ENCODE data around the gene FEM1C.

FEM1C gene

DNA sequence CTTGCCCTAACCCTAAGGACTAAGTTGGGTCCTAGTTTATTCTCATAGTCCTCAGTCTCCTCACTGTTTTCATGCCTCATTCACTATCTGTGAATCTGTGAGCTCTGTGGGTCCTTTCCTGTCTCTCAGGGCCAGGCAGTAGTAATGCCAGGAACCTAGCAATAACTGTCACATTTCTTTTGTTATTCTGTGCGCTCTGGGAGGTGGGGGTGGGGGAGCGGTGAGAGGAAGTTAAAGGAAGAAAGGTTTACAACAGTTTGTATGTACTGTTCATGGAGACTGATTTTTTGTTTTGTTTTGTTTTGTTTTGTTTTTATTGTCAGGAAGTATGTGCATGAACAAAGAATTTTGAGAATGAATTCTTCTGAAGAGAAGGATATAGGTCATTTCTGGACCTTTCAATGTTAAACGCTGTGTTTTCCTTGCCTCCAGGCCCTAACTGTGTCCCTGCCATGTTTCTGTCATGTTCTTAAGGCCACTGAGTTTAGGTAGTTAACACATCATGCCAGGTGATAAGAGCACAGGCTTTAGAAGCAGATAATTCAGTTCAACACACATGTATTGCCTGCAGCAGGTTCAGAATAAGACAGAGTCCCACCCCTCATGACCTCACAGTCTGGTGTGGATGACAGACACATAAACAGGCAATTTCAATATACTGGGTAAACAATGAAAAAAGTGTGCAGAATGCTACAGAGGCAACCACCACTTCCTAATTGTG is 13.3 kb upstream of the FEM1C start:
- no peak for DNase-seq (ENCODE audit: low read depth)

- DNase-seq (ENCODE audit: low read depth), result no peak
Measured at GRCh38 chr5:115556276-115556675, 11.7 kb upstream of the FEM1C start.

- DNase-seq (ENCODE audit: low read depth), result no peak
Measured at GRCh38 chr5:115555084-115555633, 10.6 kb upstream of the FEM1C start.

GRCh38 chr5:115553082-115553481 is 8.5 kb upstream of the FEM1C start:
- DNase-seq (ENCODE audit: low read depth), result peak; percentile 81

GRCh38 chr5:115551415-115551814 is 6.8 kb upstream of the FEM1C start:
- peak; percentile 64 for DNase-seq (ENCODE audit: low read depth)

GRCh38 chr5:115549154-115549553 is 4.6 kb upstream of the FEM1C start:
- DNase-seq (ENCODE audit: low read depth), result peak; percentile 68

- DNase-seq (ENCODE audit: low read depth), result no peak
Measured at GRCh38 chr5:115548683-115549082, 4.1 kb upstream of the FEM1C start.

- DNase-seq (ENCODE audit: low read depth), result no peak
Measured at GRCh38 chr5:115545351-115545882, 842 bp upstream of the FEM1C start.

GRCh38 chr5:115544043-115544435 is 536 bp downstream of the FEM1C start:
- peak; percentile 70 for DNase-seq (ENCODE audit: low read depth)

DNA sequence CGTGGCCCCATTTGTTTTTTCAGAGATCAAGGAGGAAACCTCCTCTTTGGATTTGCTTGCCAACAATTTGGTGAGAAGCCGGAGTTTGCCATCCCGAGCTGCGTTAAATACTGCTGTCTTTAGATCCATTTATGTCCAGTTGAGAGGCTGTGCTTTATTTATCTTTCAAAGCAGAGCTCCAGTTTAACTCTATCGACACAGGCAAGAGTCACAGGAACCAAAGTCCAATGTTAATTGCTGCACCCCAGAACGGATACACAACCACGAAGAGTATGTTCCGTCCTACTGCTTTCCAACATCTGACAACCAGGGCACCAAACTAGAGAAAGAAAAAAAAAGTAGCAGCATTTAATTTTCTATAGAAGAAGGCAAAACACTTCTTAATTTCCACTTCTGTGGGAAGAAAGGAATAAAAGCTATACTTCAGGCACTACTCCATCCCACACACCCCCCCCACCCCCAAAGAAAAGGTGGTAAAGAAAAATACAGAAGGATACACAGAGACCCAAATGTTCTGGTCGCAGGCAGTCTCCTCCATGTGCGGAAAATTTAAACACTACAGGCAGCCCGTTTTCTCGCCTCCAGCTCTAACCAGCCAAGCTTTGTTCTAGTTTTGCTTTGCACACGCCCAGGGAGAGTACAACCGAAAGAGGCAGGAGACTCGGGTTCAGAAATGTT is 1.1 kb downstream of the FEM1C start:
- peak; percentile 23 for DNase-seq (ENCODE audit: low read depth)

DNA sequence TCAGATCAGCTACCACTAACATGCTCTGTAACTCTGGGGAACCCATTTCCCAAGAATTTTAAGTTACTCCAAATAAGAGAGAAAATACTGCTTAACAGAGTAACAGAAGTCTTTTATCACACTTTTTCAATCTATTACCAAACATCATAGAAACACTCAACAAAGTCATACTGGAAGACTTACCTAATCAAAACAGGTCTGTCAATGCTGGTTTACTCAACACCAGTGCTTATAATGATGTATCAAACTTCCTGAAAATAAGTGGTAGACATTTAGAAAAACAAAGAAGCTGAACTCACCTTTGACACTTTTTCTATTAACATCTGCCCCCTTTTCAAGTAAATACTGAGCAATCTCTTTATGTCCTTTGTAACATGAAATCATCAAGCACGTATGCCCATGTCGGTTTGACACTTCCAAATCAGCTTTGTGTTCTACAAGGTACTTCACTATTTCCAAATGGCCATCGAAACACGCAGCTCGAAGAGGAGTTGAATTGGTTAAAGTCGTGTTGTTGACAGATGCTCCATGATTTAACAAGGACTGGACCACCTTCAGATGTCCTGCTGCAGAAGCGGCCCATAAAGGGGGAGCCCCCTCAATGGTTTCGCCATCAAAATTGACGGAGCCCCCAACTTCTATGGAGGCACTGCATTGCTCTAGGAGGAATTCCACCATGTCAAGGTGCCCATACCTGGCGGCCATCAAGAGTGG is 1.8 kb downstream of the FEM1C start:
- DNase-seq (ENCODE audit: low read depth), result no peak

DNA sequence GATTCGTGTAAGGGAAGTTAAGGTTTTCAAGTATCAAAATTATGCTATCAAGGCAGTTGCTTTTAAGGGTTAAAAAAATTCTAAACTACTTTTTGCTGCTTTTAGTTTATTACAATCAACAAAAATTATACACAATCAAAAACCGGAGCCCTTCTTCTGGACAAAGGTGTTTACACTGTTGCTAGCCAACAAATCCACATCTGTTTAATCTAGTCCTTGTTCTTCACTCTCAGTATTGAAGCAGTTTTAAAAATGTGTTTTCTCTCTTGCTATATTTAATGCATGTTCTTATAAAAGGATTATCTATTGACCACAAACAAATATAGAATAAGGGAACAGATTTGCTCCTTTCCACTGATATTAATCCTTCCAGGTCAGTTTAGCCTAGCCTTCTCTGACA is 2.5 kb downstream of the FEM1C start:
- no peak for DNase-seq (ENCODE audit: low read depth)

GRCh38 chr5:115541611-115542010 is 3.0 kb downstream of the FEM1C start:
- DNase-seq (ENCODE audit: low read depth), result peak; percentile 38

GRCh38 chr5:115535479-115536035 is 9.0 kb downstream of the FEM1C start:
- DNase-seq (ENCODE audit: low read depth), result no peak

DNA sequence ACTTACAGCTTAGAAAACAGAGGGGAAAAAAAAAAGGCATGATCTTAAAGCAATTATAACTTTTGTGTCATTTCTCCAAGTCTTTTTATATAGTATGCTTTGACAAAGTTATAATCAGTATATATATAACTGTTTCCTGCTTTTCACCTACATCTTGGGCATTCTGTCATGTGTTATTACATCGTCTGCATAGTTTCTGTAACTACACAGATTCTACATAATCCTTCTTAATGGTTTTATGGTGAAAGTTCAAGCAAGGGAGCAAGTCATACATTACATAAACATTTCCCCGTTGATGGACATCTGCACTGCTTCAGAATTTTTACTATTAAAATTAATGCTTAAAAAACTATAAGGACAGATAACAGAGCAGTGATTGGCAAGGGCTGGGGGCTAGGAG is 12.1 kb downstream of the FEM1C start:
- peak; percentile 22 for DNase-seq (ENCODE audit: low read depth)

DNA sequence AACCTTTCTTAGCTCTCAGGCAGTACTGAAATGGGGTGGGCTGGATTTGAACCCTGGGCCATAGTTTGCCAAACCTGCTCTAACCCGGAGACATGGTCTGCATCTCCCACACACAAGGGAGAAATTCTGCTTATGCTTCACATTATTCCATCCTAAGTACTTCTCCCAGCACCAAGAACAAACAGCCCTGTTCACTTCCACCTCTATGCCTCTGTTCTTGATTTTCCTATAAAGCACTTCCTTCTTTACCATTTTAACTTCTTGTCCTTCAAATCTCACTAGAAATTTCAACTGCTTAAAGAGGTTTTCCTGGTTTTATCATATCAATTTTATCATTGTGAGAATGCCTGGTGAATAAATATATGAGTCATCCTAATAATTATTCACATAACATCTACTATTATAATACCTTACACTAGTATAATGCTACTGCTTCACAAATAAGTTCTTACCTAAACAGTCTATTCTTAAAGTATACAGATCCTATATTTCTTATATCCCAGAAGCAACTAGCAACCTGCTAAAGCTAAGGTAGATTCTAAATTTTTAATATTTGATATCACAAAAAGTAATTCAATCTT is 12.7 kb downstream of the FEM1C start:
- no peak for DNase-seq (ENCODE audit: low read depth)

- DNase-seq (ENCODE audit: low read depth), result no peak
Measured at GRCh38 chr5:115531380-115531779, 13.2 kb downstream of the FEM1C start.

- no peak for DNase-seq (ENCODE audit: low read depth)
Measured at GRCh38 chr5:115530426-115530825, 14.1 kb downstream of the FEM1C start.

DNA sequence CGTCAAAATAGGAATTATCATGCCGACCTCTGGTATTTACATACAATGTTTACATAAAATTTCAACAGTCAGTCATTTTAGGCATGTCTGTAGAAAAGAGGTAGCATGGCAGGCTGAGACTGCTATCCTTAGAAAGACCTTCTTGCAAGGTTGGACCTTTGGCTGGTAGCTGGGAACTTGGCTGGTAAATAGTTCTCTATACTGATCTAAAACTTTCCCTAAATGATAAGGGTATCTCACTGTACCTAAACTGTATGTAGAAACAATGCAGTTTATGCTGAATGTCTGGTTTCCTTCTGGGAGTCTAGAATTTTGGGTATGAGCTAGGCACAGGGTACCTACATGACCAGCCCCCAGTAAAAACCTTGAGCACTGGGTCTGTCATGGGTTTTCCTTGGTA is 18.0 kb downstream of the FEM1C start:
- no peak for DNase-seq (ENCODE audit: low read depth)

- DNase-seq (ENCODE audit: low read depth), result peak; percentile 40
Measured at GRCh38 chr5:115524199-115524847, 20.3 kb downstream of the FEM1C start.

- no peak for DNase-seq (ENCODE audit: low read depth)
Measured at GRCh38 chr5:115522832-115523403, 21.7 kb downstream of the FEM1C start.

Data from ELR (cell line).